ENCODE results near the gene NARF.

GRCh38 chr17:82434216-82434565 lies 24.4 kb upstream of the NARF start:
- no peak for TF ChIP-seq CTCF (conservative IDR thresholded peaks at IDR 0.05; ENCODE audit: low read length)
- no peak for TF ChIP-seq EZH2phosphoT487 (IDR thresholded peaks at IDR 0.05; ENCODE audit: borderline replicate concordance, low read depth, low read length)
